Measurements from ENCODE around the gene ARSJ. TPM values are rescaled to one million over a fixed set of nuclear protein-coding genes. Genes with fewer than 3 reads are reported as not detected.

Gene ARSJ
- total and polyA plus RNA-seq, 2 of the 8 experiments (the other 6 are each of a cell fraction or from before 2014, with no cell fraction given): 1.4 to 6.3 TPM

- H3K9ac ChIP-seq (replicated peaks in 1 of 4; ENCODE audit: extremely low read depth in 1 of 4, low read depth in 3 of 4, low read length in 3 of 4): no peak overlapping the region
- TF ChIP-seq SUZ12 (IDR thresholded peaks at IDR 0.05; ENCODE audit: low read length) (no peak), MAX (IDR thresholded peaks at IDR 0.05) (no peak), RBBP5 (IDR thresholded peaks at IDR 0.05; ENCODE audit: borderline replicate concordance, low read depth, low read length) (no peak), KDM4A (IDR thresholded peaks at IDR 0.05; ENCODE audit: low read depth, low read length, severe bottlenecking) (no peak), TBP (IDR thresholded peaks at IDR 0.05; ENCODE audit: low read depth, low read length) (no peak), TCF12 (IDR thresholded peaks at IDR 0.05; ENCODE audit: low read depth, low read length) (no peak), CTCF (IDR thresholded peaks at IDR 0.05; ENCODE audit: control extremely low read depth in 1 of 3, insufficient read depth in 1 of 3, low read depth in 1 of 3, low read length in 3 of 3) (no peak), CBX8 (IDR thresholded peaks at IDR 0.05; ENCODE audit: borderline replicate concordance, low read depth, low read length) (no peak), GTF2F1 (IDR thresholded peaks at IDR 0.05; ENCODE audit: borderline replicate concordance, low read depth, low read length) (no peak), GABPA (IDR thresholded peaks at IDR 0.05; ENCODE audit: borderline replicate concordance, insufficient read depth, low read length) (no peak)
Measured at GRCh38 chr4:113960684-113961321, 18.6 kb downstream of the ARSJ start.

More at GRCh38 chr4:113960684-113961321, 18.6 kb downstream of the ARSJ start:
- no peak overlapping the region for H2BK5ac ChIP-seq (ENCODE audit: low read depth, low read length)
- H3K9me3 ChIP-seq (ENCODE audit: insufficient read depth in 2 of 2, low read depth in 1 of 2, low read length in 1 of 2): no peaks in the 10 kb centered on the region
- H2BK12ac ChIP-seq (ENCODE audit: low read depth, low read length): no peak overlapping the region
- H3K14ac ChIP-seq (ENCODE audit: insufficient read length): no peak overlapping the region
- H4K91ac ChIP-seq (replicated peaks; ENCODE audit: insufficient read length, low read length): no peak overlapping the region
- H2BK120ac ChIP-seq (replicated peaks; ENCODE audit: low read depth, low read length): no peak overlapping the region
- 82% methylated on average over 3 of the region's 3 CpGs; no CpG with 5 or more reads in 1 of the 2 experiments for WGBS, 2 experiments (ENCODE audit: extremely low coverage in 1 of 2, insufficient coverage in 1 of 2, insufficient read length in 1 of 2, insufficient replicate concordance in 2 of 2, low coverage in 1 of 2, low lambda C conversion rate in 2 of 2, missing lambda C conversion rate in 1 of 2)
- H2BK20ac ChIP-seq (ENCODE audit: low read length): no peak overlapping the region
- no peaks in the 10 kb centered on the region for H3K36me3 ChIP-seq (ENCODE audit: control insufficient read depth in 2 of 4, insufficient read depth in 4 of 4, low read length in 3 of 4)
- FAIRE-seq (no peak), DNase-seq (ENCODE audit: low read depth in 1 of 2, low spot score in 2 of 2) (no peak)
- ChIA-PET CTCF (ENCODE audit: partially characterized antibody) (interaction anchor here (0.8 kb wide), 1 partner anchor 111 kb away, joined by 3 read pairs; no protein-coding TSS in a partner anchor), POLR2A (ENCODE audit: partially characterized antibody) (no interaction called here)
- H2BK15ac ChIP-seq (ENCODE audit: low read length): no peak overlapping the region
- H3K18ac ChIP-seq (ENCODE audit: extremely low read depth, low read length): no peak overlapping the region
- no peaks in the 10 kb centered on the region for H3K23me2 ChIP-seq (ENCODE audit: low read depth, low read length)
- no peak overlapping the region for H3K4me3 ChIP-seq (ENCODE audit: extremely low read depth in 1 of 4, insufficient read depth in 2 of 4, low read depth in 3 of 4, low read length in 4 of 4)
- peaks cover 0 to 2% (median 0%) of the 10 kb centered on the region in 4 experiments; a peak in 1 of 7 replicates for H3K4me1 ChIP-seq (replicated peaks in 1 of 4; ENCODE audit: control insufficient read depth in 3 of 4, insufficient read depth in 4 of 4, low read length in 3 of 4)
- no peaks in the 10 kb centered on the region for H3K27me3 ChIP-seq (replicated peaks in 1 of 4; ENCODE audit: control insufficient read depth in 3 of 4, extremely low read depth in 1 of 4, insufficient read depth in 3 of 4, low read length in 3 of 4)
- no peak overlapping the region for H2AK5ac ChIP-seq (ENCODE audit: low read depth, low read length)
- H3K79me2 ChIP-seq (ENCODE audit: control insufficient read depth in 1 of 2, insufficient read depth in 2 of 2, low read length in 2 of 2): no peaks in the 10 kb centered on the region
- H3K4me2 ChIP-seq (ENCODE audit: insufficient read depth in 1 of 2, low read depth in 2 of 2, low read length in 2 of 2): no peak overlapping the region
- H3K4ac ChIP-seq (replicated peaks; ENCODE audit: insufficient read length, low read depth, low read length): no peak overlapping the region
- H4K8ac ChIP-seq (ENCODE audit: extremely low read depth, insufficient read depth, low read length): no peak overlapping the region
- H4K5ac ChIP-seq (ENCODE audit: insufficient read length, low read depth, low read length): no peak overlapping the region
- no peaks in the 10 kb centered on the region for H4K20me1 ChIP-seq (replicated peaks in 1 of 2; ENCODE audit: control insufficient read depth in 1 of 2, insufficient read depth in 2 of 2, low read length in 2 of 2)
- no peak overlapping the region for H3K27ac ChIP-seq (ENCODE audit: low read depth, low read length)
- no peak overlapping the region for H2AFZ ChIP-seq (ENCODE audit: low read length)
- H3K23ac ChIP-seq (ENCODE audit: insufficient read length): no peak overlapping the region
- H3K79me1 ChIP-seq (ENCODE audit: low read depth, low read length): no peaks in the 10 kb centered on the region
- H3K56ac ChIP-seq (replicated peaks; ENCODE audit: insufficient read length, low read depth, low read length): no peak overlapping the region

Measured in H1 (cell line).